OCI-LY3 (cell line): Measurements from ENCODE around the gene ASTN2.
A peak's percentile ranks its signal among the peaks of the same experiment; 100 is the strongest.

Experiments used
- H2AFZ ChIP-seq: fragments of 200-600, 300-600 bp; shearing (Covaris generic); 2 replicates; pipeline ENCODE4 v1.6.0; 2014; ENCODE audit warnings: antibody characterized with exemption, low read depth, low read length
- H3K27ac ChIP-seq: fragments of 200-600, 300-600 bp; sonication (generic); 2 replicates; pipeline ENCODE4 v1.5.1; 2014; ENCODE audit warnings: mild to moderate bottlenecking, low read length, moderate library complexity, mixed read lengths
- H3K27me3 ChIP-seq: fragments of 200-600, 300-600 bp; sonication (generic); 2 replicates; pipeline ENCODE4 v1.6.1; 2014; ENCODE audit warnings: low read depth, low read length, mixed read lengths
- H3K36me3 ChIP-seq: fragments of 200-600, 300-600 bp; sonication (generic); replicated peaks from 2 replicates; pipeline ENCODE3; 2014; ENCODE audit warnings: low read depth, low read length, mixed read lengths
- H3K4me1 ChIP-seq: fragments of 300-600, 200-600 bp; sonication (generic); 2 replicates; pipeline ENCODE4 v1.6.1; 2014; ENCODE audit warnings: low read length, mixed read lengths
- H3K4me2 ChIP-seq: fragments of 200-600, 300-600 bp; sonication (generic); 2 replicates; pipeline ENCODE4 v1.6.1; 2014; ENCODE audit warnings: low read length, mixed read lengths
- H3K4me3 ChIP-seq: fragments of 300-600, 200-600 bp; sonication (generic); 2 replicates; pipeline ENCODE4 v1.5.1; 2014; ENCODE audit warnings: antibody characterized with exemption, mild to moderate bottlenecking, low read length, moderate library complexity
- H3K79me2 ChIP-seq: fragments of 300-600, 200-600 bp; shearing (Covaris generic); 2 replicates; pipeline ENCODE4 v1.6.1; 2014; ENCODE audit warnings: mild to moderate bottlenecking, low read length, mixed read lengths
- H3K9ac ChIP-seq: fragments of 300-600, 200-600 bp; shearing (Covaris generic); 2 replicates; pipeline ENCODE4 v1.6.0; 2014; ENCODE audit warnings: mild to moderate bottlenecking, low read length, moderate library complexity
- H3K9me3 ChIP-seq: fragments of 200-600, 300-600 bp; shearing (Covaris generic); 2 replicates; pipeline ENCODE4 v1.6.1; 2014; ENCODE audit warnings: low read length, mixed read lengths; ENCODE audit not compliant: insufficient read depth
- H4K20me1 ChIP-seq: fragments of 200-600, 300-600 bp; sonication (generic); 2 replicates; pipeline ENCODE4 v1.6.1; 2016; ENCODE audit warnings: low read length, mixed read lengths; ENCODE audit not compliant: insufficient read depth
- CTCF ChIP-seq: fragments of 200-600, 300-600 bp; sonication (generic); IDR thresholded peaks from 2 replicates; pipeline ENCODE4 v1.5.1; 2014; ENCODE audit warnings: antibody characterized with exemption, low read length, low read depth
- EZH2phosphoT487 ChIP-seq: fragments of 200-600 bp; shearing (Covaris generic); IDR thresholded peaks from 2 replicates; pipeline ENCODE4 v1.6.1; 2018; ENCODE audit warnings: antibody characterized with exemption, mixed run types, low read depth

The ASTN2 gene

GRCh38 chr9:116959809-116960208 is 455.0 kb downstream of the ASTN2 start:
- Histone ChIP-seq H3K27ac (no peak overlapping the region), H4K20me1 (no peaks in the 10 kb centered on the region), H3K4me2 (no peak overlapping the region), H3K27me3 (no peaks in the 10 kb centered on the region; the same call in 1 of the 2 replicates), H3K9ac (no peak overlapping the region), H3K36me3 (no peaks in the 10 kb centered on the region), H3K9me3 (no peaks in the 10 kb centered on the region), H3K4me1 (peaks cover 11% of the 10 kb centered on the region; the same call in 1 of the 2 replicates), H3K4me3 (no peak overlapping the region), H2AFZ (no peak overlapping the region), H3K79me2 (no peaks in the 10 kb centered on the region)
- TF ChIP-seq CTCF (no peak), EZH2phosphoT487 (no peak)

- Histone ChIP-seq H3K36me3 (no peaks in the 10 kb centered on the region), H3K4me2 (no peak overlapping the region), H3K27ac (no peak overlapping the region), H4K20me1 (no peaks in the 10 kb centered on the region), H2AFZ (no peak overlapping the region), H3K79me2 (no peaks in the 10 kb centered on the region), H3K9ac (no peak overlapping the region), H3K4me3 (0 out of 2 replicates have a peak overlapping the region, but pooled peaks have one; percentile 11), H3K9me3 (no peaks in the 10 kb centered on the region), H3K4me1 (peaks cover 11% of the 10 kb centered on the region; the same call in 1 of the 2 replicates), H3K27me3 (no peaks in the 10 kb centered on the region; the same call in 1 of the 2 replicates)
- TF ChIP-seq CTCF (no peak), EZH2phosphoT487 (no peak)
Observed at GRCh38 chr9:116958881-116959280, 456.0 kb downstream of the ASTN2 start.

GRCh38 chr9:116954731-116955130 is 460.1 kb downstream of the ASTN2 start:
- Histone ChIP-seq H3K9me3 (no peaks in the 10 kb centered on the region), H3K27me3 (no peaks in the 10 kb centered on the region), H2AFZ (no peak overlapping the region), H3K9ac (no peak overlapping the region), H3K4me3 (no peak overlapping the region), H4K20me1 (no peaks in the 10 kb centered on the region), H3K4me1 (peaks cover 46% of the 10 kb centered on the region), H3K27ac (no peak overlapping the region), H3K79me2 (no peaks in the 10 kb centered on the region), H3K4me2 (no peak overlapping the region), H3K36me3 (no peaks in the 10 kb centered on the region)
- no peak for TF ChIP-seq CTCF
- no peak for TF ChIP-seq EZH2phosphoT487

GRCh38 chr9:116953271-116953670 is 461.6 kb downstream of the ASTN2 start:
- H3K27me3 ChIP-seq: no peaks in the 10 kb centered on the region
- peaks cover 39% of the 10 kb centered on the region for H3K4me1 ChIP-seq
- H2AFZ ChIP-seq: no peak overlapping the region
- no peak overlapping the region for H3K27ac ChIP-seq
- H3K9ac ChIP-seq: no peak overlapping the region
- no peaks in the 10 kb centered on the region for H3K9me3 ChIP-seq
- H3K36me3 ChIP-seq: no peaks in the 10 kb centered on the region
- H3K79me2 ChIP-seq: no peaks in the 10 kb centered on the region
- no peaks in the 10 kb centered on the region for H4K20me1 ChIP-seq
- TF ChIP-seq EZH2phosphoT487 (no peak), CTCF (no peak)
- H3K4me3 ChIP-seq: no peak overlapping the region
- no peak overlapping the region for H3K4me2 ChIP-seq
